GM12878 (cell line): ENCODE data around the gene IRF6. TPM values are rescaled to one million over a fixed set of nuclear protein-coding genes. Genes with fewer than 3 reads are reported as not detected.

Source experiments
- ATAC-seq: fragments of 200-7000 bp; cut with Tn5 transposase; 3 replicates; pipeline ENCODE4 v1.9.1; 2020; ENCODE audit warnings: mild to moderate bottlenecking, moderate library complexity
- BruUV-seq: library from RNA; stranded (reverse); fragments of 400-500 nt; replicated peaks from 2 replicates; lab custom pipeline; 2021; lab: Mats Ljungman, UMichigan
- CTCF ChIA-PET: fragments of 300-600 bp; sonication (Branson Sonifier 250); formaldehyde crosslinking; extraction: SDS; loops from one replicate; lab custom pipeline; 2021; ENCODE audit warnings: inconsistent platforms; lab: Yijun Ruan, JAX
- POLR2A ChIA-PET: fragments of 350-600 bp; formaldehyde crosslinking; extraction: SDS; loops from one replicate; lab custom pipeline; 2021; ENCODE audit warnings: inconsistent platforms; lab: Charles Lee
- RAD21 ChIA-PET: fragments of 300-600 bp; sonication (Branson Sonifier 250); formaldehyde crosslinking; loops from one replicate; lab custom pipeline; 2023; ENCODE audit warnings: antibody characterized with exemption; ENCODE audit not compliant: unreplicated experiment; lab: Charles Lee
- SMC1A ChIA-PET: fragments of 300-600 bp; sonication (Branson Sonifier 250); formaldehyde crosslinking; loops from one replicate; lab custom pipeline; 2023; ENCODE audit not compliant: unreplicated experiment, uncharacterized antibody; lab: Charles Lee
- DNase-seq: peaks from one replicate; pipeline ENCODE4 v3.0.0-alpha.2; 2011; ENCODE audit warnings: low read depth, low spot score
- FAIRE-seq: peaks from 3 replicates; lab custom pipeline; 2011; peaks lifted over from hg19 to GRCh38; lab: Jason Lieb, UNC
- H2AFZ ChIP-seq: 2 replicates; pipeline ENCODE4 v1.6.0; 2011; ENCODE audit warnings: low read depth, low read length, control low read depth; ENCODE audit not compliant: control insufficient read depth
- H3K27ac ChIP-seq: 2 replicates; pipeline ENCODE4 v1.5.1; 2011; ENCODE audit warnings: control low read depth; ENCODE audit not compliant: control insufficient read depth, insufficient read depth
- H3K27me3 ChIP-seq, 2 experiments: replicated peaks in 1 of 2; 2 replicates each; pipeline versions ENCODE4 v1.6.0 to v1.6.1; 2011; ENCODE audit warnings: low read length in 1 of 2; ENCODE audit not compliant: control insufficient read depth in 2 of 2, insufficient read depth in 2 of 2
- H3K36me3 ChIP-seq, 2 experiments: 2 replicates each; pipeline ENCODE4 v1.5.1; 2011; ENCODE audit warnings: low read length in 1 of 2; ENCODE audit not compliant: control insufficient read depth in 2 of 2, insufficient read depth in 2 of 2
- H3K4me1 ChIP-seq: 2 replicates; pipeline ENCODE4 v1.6.1; 2011; ENCODE audit warnings: mild to moderate bottlenecking, low read length, moderate library complexity, mixed read lengths; ENCODE audit not compliant: control insufficient read depth, insufficient read depth
- H3K4me2 ChIP-seq: 2 replicates; pipeline ENCODE4 v1.6.0; 2011; ENCODE audit warnings: control low read depth; ENCODE audit not compliant: control insufficient read depth, insufficient read depth
- H3K4me3 ChIP-seq: fragments of 200-600 bp; sonication (generic); 2 replicates; pipeline ENCODE4 v1.5.1; 2016
- H3K79me2 ChIP-seq: 2 replicates; pipeline ENCODE4 v1.6.0; 2011; ENCODE audit warnings: low read length; ENCODE audit not compliant: control insufficient read depth, insufficient read depth
- H3K9ac ChIP-seq: 2 replicates; pipeline ENCODE4 v1.8.0; 2011; ENCODE audit warnings: low read length, control low read depth, mixed read lengths; ENCODE audit not compliant: control insufficient read depth, insufficient read depth
- H3K9me3 ChIP-seq: replicated peaks from 3 replicates; pipeline ENCODE4 v1.5.1; 2011; ENCODE audit warnings: mild to moderate bottlenecking, low read length; ENCODE audit not compliant: control insufficient read depth, insufficient read depth
- H4K20me1 ChIP-seq: 2 replicates; pipeline ENCODE4 v1.6.0; 2011; ENCODE audit not compliant: control insufficient read depth, insufficient read depth
- CEBPB ChIP-seq, 2 experiments: fragments of 150-350 bp in 1 of 2; IDR thresholded peaks; 2 replicates each; pipeline ENCODE4 v1.6.1; 2012 to 2014; ENCODE audit warnings: low read depth in 2 of 2, low read length in 2 of 2, borderline replicate concordance in 1 of 2, inconsistent platforms in 1 of 2
- CHD4 ChIP-seq: fragments of 200-600 bp; sonication (generic); IDR thresholded peaks from 2 replicates; pipeline ENCODE4 v1.6.1; 2016; ENCODE audit warnings: mild to moderate bottlenecking
- CREB1 ChIP-seq: IDR thresholded peaks from 2 replicates; pipeline ENCODE4 v1.6.1; 2012; ENCODE audit warnings: low read depth, mild to moderate bottlenecking, inconsistent platforms
- JUND ChIP-seq: IDR thresholded peaks from 2 replicates; pipeline ENCODE4 v1.6.1; 2012; ENCODE audit warnings: low read depth, mild to moderate bottlenecking, low read length, improper control_type of control experiment, moderate library complexity
- KDM1A ChIP-seq: fragments of 200-600 bp; sonication (generic); IDR thresholded peaks from 2 replicates; pipeline ENCODE4 v1.6.1; 2016; ENCODE audit warnings: borderline replicate concordance
- LARP7 ChIP-seq: fragments of 450-650 bp; IDR thresholded peaks from 2 replicates; pipeline ENCODE4 v1.6.1; 2017; ENCODE audit warnings: mild to moderate bottlenecking
- NFYB ChIP-seq: IDR thresholded peaks from 2 replicates; pipeline ENCODE4 v1.6.1; 2011; ENCODE audit warnings: low read depth, mild to moderate bottlenecking, low read length, improper control_type of control experiment, moderate library complexity; ENCODE audit not compliant: insufficient read depth
- RFX5 ChIP-seq: IDR thresholded peaks from 2 replicates; pipeline ENCODE4 v1.6.1; 2011; ENCODE audit warnings: low read depth, low read length, improper control_type of control experiment
- SIN3A ChIP-seq: IDR thresholded peaks from 2 replicates; pipeline ENCODE4 v1.6.1; 2012; ENCODE audit warnings: low read depth, low read length, improper control_type of control experiment
- SMARCA5 ChIP-seq: fragments of 450-650 bp; IDR thresholded peaks from 2 replicates; pipeline ENCODE4 v1.6.1; 2017; ENCODE audit warnings: mild to moderate bottlenecking
- SUZ12 ChIP-seq: fragments of 200-600 bp; sonication (generic); IDR thresholded peaks from one replicate; pipeline ENCODE4 v1.6.1; 2018; ENCODE audit warnings: antibody characterized with exemption, mild to moderate bottlenecking; ENCODE audit not compliant: unreplicated experiment
- TCF3 ChIP-seq: IDR thresholded peaks from 2 replicates; pipeline ENCODE4 v1.6.1; 2012; ENCODE audit warnings: low read depth, mild to moderate bottlenecking, low read length, borderline replicate concordance; ENCODE audit not compliant: insufficient read depth
- ZNF384 ChIP-seq: IDR thresholded peaks from 2 replicates; pipeline ENCODE4 v1.6.1; 2012; ENCODE audit warnings: low read depth, mild to moderate bottlenecking, low read length, improper control_type of control experiment, borderline replicate concordance
- ZSCAN29 ChIP-seq: fragments of 450-650 bp; IDR thresholded peaks from 2 replicates; pipeline ENCODE4 v1.6.1; 2017; ENCODE audit warnings: mild to moderate bottlenecking, moderate library complexity
- WGBS: methylation state at CpG from one replicate; pipeline ENCODE4 v1.1.6; 2016; ENCODE audit warnings: low lambda C conversion rate; ENCODE audit not compliant: insufficient replicate concordance, insufficient coverage; ENCODE audit errors: missing lambda C conversion rate; 5-methylcytosine and 5-hydroxymethylcytosine counted together
- in situ Hi-C: fragments of 300-500 bp; cut with MboI; formaldehyde crosslinking; loops from 9 replicates; pipeline ENCODE4 v1.14.3; 2018; ENCODE audit warnings: mixed read lengths
- intact Hi-C: fragments of 100-400 bp; cut with micrococcal nuclease; formaldehyde crosslinking; loops from one replicate; pipeline ENCODE4 v1.14.2; 2022; ENCODE audit not compliant: unreplicated experiment
- polyA plus RNA-seq, 11 experiments: library from polyadenylated mRNA; depleted of rRNA in 4 of 11; unstranded in 6 of 11; stranded (reverse) in 5 of 11; fragments of >200 nt; fragmentation: Nextera tagmentation in 4 of 11; fragmentation: Illumina TruSeq in 1 of 11; extraction: Ambion mirVana in 4 of 11; extraction: Trizol in 1 of 11; gene quantifications; 1 replicate in 1 of 11; 2 replicates in 10 of 11; pipeline versions ENCODE4 v1.2.1 to v1.2.3, GENCODE V29; 2011 to 2016; ENCODE audit warnings: inconsistent platforms in 2 of 11, missing spikeins in 2 of 11, low read depth in 1 of 11
- total RNA-seq, 4 experiments: library from RNA; depleted of rRNA in 3 of 4; stranded (reverse); fragments of >200 nt in 3 of 4; fragmentation: Illumina TruSeq in 1 of 4; extraction: Trizol in 1 of 4; gene quantifications; 2 replicates each; pipeline versions ENCODE4 v1.2.1 to v1.2.3, GENCODE V29; 2013 to 2021

Gene IRF6
- total and polyA plus RNA-seq, 10 of the 15 experiments (the other 5 are each of a cell fraction or from before 2014, with no cell fraction given): 0.04 to 0.50 (median 0.09) TPM; not detected in 1

- no peak for FAIRE-seq
- no peak overlapping the region for H3K27ac ChIP-seq
- BruUV-seq: no TSS peak
- DNase-seq: no peak
- H3K9me3 ChIP-seq: no peaks in the 10 kb centered on the region
- CTCF ChIA-PET: interaction anchor here (3.0 kb wide), 1 partner anchor 10 kb away, joined by 36 read pairs; no protein-coding TSS in a partner anchor
- no peak overlapping the region for H2AFZ ChIP-seq
- no peaks in the 10 kb centered on the region for H3K36me3 ChIP-seq
- RAD21 ChIA-PET: interaction anchor here (0.9 to 2.1 kb wide), 2 partner anchors 10 to 45 kb away, joined by 3 to 8 read pairs; no protein-coding TSS in a partner anchor
- no peaks in the 10 kb centered on the region for H3K27me3 ChIP-seq
- H4K20me1 ChIP-seq: no peaks in the 10 kb centered on the region
- ATAC-seq: no peak
- no peak overlapping the region for H3K9ac ChIP-seq
- POLR2A ChIA-PET: interaction anchor here (1.1 to 1.3 kb wide), 3 partner anchors 11 to 80 kb away, joined by 3 to 5 read pairs (median 3); no protein-coding TSS in a partner anchor
- SMC1A ChIA-PET: interaction anchor here (1.1 to 2.0 kb wide), 3 partner anchors 11 to 75 kb away, joined by 3 to 9 read pairs (median 4); no protein-coding TSS in a partner anchor
- no peaks in the 10 kb centered on the region; the same call in 1 of the 2 replicates for H3K4me1 ChIP-seq
- in situ Hi-C loops (no loop called here), intact Hi-C loops (no loop called here)
- no peaks in the 10 kb centered on the region for H3K79me2 ChIP-seq
- 71% methylated on average over 1 of the region's 1 CpG for WGBS
- no peak overlapping the region for H3K4me2 ChIP-seq
- no peak overlapping the region for H3K4me3 ChIP-seq
- TF ChIP-seq JUND: no peak
- TF ChIP-seq ZSCAN29: no peak
- TF ChIP-seq LARP7: no peak
- TF ChIP-seq SUZ12: no peak
- no peak for TF ChIP-seq SMARCA5
- TF ChIP-seq NFYB: no peak
- no peak for TF ChIP-seq CREB1
- TF ChIP-seq TCF3: no peak
- no peak for TF ChIP-seq ZNF384
- TF ChIP-seq KDM1A: no peak
- TF ChIP-seq SIN3A: no peak
- TF ChIP-seq CEBPB (IDR thresholded peaks at IDR 0.05; ENCODE audit: borderline replicate concordance in 1 of 2, low read depth in 2 of 2, low read length in 2 of 2): no peak
- TF ChIP-seq CHD4: no peak
- no peak for TF ChIP-seq RFX5
Measured at GRCh38 chr1:209738270-209738669, 67.7 kb downstream of the IRF6 start.
